IPS-NIHi7 (cell line): Measurements from ENCODE around the gene COL9A3.

Experiments used
- DNase-seq: peaks from one replicate; pipeline ENCODE4 v3.0.0; 2012; ENCODE audit warnings: mixed read lengths; ENCODE audit errors: extremely low spot score

The COL9A3 gene

DNA sequence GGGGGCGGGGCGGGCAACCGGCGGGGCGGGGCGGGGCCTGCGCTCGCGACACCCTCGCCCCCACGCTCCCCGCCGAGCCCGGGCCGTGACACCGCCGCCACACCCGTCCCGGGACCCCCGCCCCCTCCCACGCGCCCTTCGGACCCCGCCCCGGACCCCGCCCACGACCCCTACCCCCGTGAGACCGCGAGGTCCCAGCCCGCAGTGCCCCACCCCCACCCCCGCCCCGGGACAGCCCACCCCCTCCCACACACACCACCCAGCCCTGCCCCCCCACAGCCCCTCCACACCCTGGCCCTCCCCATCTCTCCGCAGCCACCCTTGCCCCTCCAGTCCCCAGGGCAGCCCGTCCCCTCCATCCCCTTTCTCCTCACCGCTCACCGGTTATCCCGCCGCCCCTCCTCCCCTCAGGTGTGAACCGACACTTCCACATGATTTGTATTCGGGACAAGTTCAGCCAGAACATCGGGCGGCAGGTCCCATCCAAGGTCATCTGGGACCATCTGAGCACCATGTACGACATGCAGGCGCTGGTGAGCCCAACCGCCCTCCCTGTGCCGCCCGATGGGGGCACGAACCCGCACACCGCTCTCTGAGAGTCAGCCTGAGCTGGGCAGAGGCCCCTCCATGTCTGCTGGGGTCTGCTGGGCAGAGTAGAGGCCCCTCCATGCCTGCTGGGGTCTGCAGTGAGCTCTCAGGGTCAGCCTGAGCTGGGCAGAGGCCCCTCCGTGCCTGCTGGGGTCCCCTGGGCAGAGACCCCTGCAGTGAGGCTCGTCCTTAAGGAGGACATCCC lies 20.0 kb upstream of the COL9A3 start:
- no peak for DNase-seq

- no peak for DNase-seq
Observed at GRCh38 chr20:62797671-62798532, 18.9 kb upstream of the COL9A3 start.

DNA sequence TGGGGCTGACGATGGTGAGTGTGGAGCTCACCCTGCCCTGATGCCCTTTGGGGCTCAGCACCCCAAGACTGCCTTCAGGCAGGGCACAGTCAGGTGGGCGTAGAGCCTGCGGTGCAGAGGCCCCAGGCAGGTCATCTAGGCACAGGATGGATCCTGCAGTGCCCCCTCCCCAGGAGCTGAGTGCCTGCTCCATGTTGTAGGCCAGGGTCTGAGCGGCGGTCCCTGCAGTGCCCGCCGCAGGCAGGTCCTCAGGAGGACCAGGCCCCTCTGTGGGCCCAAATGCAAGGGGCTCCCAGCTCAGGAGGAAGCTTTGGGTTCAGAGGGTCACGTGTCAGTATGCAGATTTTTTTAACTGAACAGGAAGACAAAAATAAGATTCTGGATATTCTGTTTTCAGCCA lies 17.8 kb upstream of the COL9A3 start:
- no peak for DNase-seq

DNA sequence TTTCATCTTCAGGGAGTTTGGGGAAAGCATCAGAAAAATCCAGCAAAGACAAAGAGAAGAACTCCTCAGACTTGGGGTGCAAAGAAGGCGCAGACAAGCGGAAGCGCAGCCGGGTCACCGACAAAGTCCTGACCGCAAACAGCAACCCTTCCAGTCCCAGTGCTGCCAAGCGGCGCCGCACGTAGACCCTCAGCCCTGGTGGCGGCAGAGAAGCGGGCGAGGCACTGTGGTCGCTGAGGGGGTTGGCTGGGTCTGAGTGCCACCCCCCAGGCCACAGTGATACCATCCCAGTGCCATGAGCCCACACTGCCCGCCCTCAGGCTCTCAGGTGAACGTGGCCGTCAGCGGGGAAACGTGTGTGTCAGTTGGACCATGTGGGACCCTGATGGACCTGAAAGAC lies 17.4 kb upstream of the COL9A3 start:
- DNase-seq = no peak

DNA sequence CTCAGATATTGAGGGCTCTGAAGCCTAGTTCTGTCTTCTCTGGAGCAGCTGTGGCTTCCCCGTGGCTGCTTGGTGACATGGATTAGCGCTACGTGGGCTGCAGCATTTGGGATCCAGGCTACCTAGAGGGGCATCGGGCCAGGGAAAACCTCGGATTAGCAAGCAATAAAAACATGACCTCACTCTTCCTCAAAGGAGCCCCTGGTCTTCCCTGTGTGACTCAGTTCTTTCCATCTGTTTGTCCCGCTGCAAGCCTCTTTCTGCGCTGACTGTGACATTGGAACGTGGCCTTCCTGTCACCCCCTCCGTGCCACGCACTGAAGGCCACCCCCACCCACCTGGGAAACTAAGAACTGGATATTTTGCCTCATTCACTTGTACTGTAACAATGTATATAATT lies 17.0 kb upstream of the COL9A3 start:
- no peak for DNase-seq

DNA sequence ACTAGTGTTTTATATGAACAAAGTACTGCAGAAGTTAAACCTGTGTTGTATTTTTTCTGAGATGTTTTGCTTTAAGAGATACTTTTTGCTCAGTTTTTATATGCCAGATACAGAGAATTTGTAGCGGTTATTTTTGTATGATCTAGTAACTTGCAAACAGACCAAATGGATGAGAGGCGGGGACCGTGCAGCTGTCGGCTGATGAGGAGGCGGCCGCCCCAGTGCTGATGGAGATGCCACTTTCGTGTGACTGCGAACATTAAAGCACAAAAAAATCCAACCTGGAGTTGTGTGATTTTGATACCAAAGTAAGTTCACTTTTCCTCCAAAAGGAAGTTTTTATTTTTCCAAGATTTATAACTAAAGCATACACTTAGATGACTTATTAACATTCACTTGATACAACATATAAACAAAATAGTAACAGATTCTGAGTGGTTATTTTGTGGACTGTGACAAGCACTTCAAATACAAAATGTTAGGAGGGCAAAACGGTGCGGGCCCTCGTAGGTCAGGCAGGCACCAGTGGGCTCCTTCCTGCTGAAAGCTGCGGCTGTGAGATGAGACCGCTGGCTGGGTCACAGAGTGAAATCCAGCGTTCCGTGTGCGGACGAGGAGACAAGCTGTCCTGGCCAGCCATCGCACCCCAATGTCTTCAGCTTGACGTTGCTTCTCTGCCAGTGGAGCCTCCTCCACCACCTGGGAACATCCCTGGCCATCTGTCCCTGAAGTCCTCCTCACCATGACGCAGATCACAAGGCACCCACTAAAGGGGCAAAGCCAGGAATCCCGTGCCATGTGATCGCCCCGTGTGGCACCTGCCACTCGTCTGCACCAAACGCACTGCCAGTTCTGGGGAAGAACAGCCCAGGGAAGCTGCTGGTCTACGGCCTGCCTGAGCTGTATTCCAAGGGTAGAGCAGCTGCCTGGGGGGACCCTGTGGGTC lies 16.3 kb upstream of the COL9A3 start:
- DNase-seq = no peak

GRCh38 chr20:62801284-62802010 lies 15.4 kb upstream of the COL9A3 start:
- no peak for DNase-seq

DNA sequence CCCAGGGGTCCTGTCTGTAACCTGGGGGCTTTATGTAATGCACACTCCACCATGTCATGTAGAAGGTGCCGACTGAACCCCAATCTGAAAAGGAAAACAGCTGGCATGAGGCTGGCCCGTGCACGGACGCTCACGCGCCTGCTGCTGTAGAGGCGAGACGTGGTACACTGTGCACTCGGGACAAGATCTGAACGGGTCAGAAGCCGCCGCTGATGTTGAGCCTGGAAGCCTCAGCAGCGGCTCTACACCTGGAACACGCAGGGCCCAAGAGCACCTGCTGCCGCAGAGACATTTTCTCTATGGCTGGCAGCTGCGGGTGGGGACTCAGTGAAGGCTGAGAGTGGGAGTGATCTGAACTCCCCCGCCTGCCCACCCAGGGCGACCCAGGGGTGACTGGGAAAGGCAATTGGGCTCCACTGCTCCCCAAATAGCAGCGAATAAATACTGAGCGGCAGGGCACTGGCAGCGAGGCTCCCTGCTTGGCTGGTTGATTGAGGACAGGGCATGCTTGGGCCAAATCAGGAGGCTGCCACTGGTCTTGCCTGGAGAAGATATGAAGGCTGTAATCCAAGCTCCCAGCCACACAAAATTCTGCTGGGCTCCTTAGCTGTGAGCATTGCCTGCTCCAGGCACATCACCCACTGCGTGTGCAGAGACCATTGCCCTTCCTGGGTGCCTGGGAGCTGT lies 14.7 kb upstream of the COL9A3 start:
- DNase-seq = no peak

- no peak for DNase-seq
Observed at GRCh38 chr20:62804021-62804626, 12.7 kb upstream of the COL9A3 start.

GRCh38 chr20:62804627-62805154 lies 12.2 kb upstream of the COL9A3 start, which contains the start of gene OGFR:
OGFR (plus strand) TSS chr20:62804835; CDS start chr20:62804860, 25 bp downstream.
- peak; percentile 74 for DNase-seq

DNA sequence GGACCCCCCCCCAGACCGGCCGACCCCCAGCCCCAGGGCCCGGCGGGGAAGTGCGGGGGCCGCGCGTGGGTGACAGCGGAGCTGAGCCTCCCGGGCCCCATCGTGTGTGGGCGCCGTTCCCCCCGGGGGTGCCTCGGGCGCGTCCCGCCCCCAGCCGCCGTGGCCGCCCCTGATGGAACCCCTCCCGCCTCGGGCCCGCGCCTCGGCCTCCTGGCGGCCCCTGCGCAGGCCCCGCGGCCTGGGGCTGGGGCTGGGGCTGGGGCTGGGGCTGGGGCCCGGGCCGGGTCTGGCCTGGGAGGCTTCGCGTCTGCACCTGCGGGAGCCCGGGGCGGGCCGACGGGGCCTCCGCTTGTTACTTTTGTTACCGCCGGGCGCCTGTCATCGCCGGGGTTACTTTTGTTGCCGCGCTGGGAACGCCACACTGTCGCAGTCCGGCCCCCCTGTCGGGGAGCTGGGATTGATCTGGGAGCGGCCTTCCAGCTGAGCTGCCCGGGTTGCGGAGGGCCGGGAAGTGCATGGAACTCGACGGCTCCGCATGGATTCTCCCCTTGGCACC lies 11.6 kb upstream of the COL9A3 start:
- peak; percentile 27 for DNase-seq

DNA sequence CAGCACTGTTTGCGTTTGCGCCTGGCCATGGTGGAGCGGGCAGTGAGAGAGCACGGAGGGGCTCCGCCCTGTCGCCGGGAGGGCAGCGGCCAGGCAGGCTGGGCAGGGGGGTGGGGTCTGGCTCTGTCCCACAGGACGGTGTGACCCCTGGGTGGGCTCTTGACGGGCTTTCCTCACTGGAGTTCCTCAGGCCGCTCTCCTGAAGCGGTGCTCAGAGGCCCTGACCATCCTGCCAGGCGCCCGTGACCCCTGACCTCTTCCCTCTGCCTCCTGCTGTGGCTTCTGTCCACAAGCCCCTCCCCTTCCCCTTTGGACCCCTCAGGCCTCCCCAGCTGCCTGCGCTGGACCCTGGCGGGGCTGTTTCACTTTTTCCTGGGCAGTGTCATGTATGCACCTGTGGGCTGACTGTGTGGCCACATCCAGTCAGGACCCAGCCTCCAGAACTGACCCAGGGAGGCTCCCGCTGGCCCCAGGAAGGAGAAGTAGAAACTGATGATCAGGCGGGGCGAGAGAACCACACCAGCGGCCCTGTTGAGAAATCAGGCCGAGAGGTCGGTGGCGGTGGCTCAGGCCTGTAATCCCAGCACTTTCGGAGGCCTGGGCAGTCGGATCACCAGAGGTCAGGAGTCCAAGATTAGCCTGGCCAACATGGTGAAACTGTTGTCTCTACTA lies 11.0 kb upstream of the COL9A3 start:
- no peak for DNase-seq

- DNase-seq = no peak
Observed at GRCh38 chr20:62806383-62807050, 10.3 kb upstream of the COL9A3 start.

DNA sequence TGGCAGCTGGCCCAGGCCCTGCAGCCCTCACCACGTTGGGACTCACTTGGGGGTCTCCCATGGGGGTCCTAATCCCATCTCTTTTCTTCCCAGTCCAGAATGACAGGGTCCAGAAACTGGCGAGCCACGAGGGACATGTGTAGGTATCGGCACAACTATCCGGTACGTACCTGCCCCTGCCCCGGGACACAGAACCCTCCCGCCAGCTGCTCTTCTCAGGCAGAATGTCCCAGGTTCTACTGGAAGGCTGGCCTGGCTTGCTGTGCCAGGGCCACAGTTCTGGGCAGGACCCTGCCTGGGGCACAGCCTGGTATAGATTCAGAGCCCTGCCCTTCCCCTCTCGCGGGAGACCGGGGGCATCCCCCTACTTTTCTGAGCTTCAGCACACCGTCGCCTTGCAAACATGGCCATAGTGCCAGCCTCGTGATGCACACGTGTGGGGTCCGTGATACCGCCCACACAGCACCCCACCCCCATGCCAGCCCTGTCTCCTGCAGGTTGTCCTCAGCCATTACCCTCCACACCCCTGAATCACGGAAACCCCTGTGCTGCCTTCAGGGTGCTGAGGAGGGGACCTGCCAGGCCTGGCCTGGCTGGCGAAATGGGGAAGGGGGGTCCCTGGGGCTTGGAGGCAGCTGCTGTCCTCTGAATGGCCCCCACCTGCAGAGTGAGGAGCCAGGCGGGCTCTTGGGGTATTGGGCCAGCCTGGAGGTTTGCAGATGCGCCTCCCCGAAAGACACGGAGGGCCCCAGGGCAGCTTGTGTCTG lies 9.2 kb upstream of the COL9A3 start:
- DNase-seq = no peak

DNA sequence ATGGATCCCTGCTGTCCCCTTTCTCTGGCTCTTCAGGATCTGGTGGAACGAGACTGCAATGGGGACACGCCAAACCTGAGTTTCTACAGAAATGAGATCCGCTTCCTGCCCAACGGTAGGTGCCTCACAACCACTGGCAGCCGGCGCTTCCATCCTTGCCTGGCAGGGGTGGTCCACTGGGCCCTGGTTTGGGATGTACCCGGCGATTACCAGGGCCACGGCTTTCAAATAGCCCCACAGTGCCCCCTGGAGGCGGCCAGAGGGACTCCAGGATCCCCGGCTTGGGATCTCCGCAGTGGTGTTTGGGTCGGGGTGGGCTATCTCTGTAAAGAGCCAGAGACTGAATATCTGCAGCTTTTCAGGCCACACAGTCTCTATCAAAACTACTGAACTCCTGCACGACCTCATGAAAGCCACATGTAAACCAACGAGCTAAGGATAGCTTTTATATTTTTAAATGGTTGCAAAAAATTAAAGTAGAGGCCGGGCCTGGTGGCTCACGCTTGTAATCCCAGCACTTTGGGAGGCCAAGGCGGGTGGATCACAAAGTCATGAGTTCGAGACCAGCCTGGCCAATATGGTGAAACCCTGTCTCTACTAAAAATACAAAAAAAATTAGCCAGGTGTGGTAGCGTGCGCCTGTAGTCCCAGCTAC lies 8.5 kb upstream of the COL9A3 start:
- DNase-seq = peak; percentile 84

- no peak for DNase-seq
Observed at GRCh38 chr20:62809530-62810428, 7.1 kb upstream of the COL9A3 start.
